Measurements from ENCODE around the gene ESPN. TPM values are rescaled to one million over a fixed set of nuclear protein-coding genes. Genes with fewer than 3 reads are reported as not detected.

Gene ESPN
- total RNA-seq, 2 donors from 2014 or later: 74.3 to 98.0 TPM

GRCh38 chr1:6410248-6410893 is 14.2 kb upstream of the ESPN start:
- TF ChIP-seq CTCF (IDR thresholded peaks at IDR 0.05): no peak
- Histone ChIP-seq H3K27ac (no peak overlapping the region), H3K9me3 (no peaks in the 10 kb centered on the region), H3K9ac (ENCODE audit: low read depth in 2 of 2, low read length in 2 of 2) (no peak overlapping the region), H3K4me1 (no peaks in the 10 kb centered on the region), H3K27me3 (no peaks in the 10 kb centered on the region), H3K36me3 (no peaks in the 10 kb centered on the region), H3K4me3 (no peak overlapping the region)
- intact Hi-C loops (cut with DNase I): no loop called here
- DNase-seq: no peak

- no peak overlapping the region for H3K27ac ChIP-seq
Measured at GRCh38 chr1:6412896-6413295, 11.7 kb upstream of the ESPN start.

GRCh38 chr1:6414443-6414844 is 10.1 kb upstream of the ESPN start:
- DNase-seq: peak; percentile 62
- Histone ChIP-seq H3K9ac (ENCODE audit: low read depth in 2 of 2, low read length in 2 of 2) (peak overlapping the region in 1 of 2 donors; percentile 66), H3K36me3 (no peaks in the 10 kb centered on the region), H3K27ac (peak overlapping the region; percentile 6), H3K4me1 (peaks cover 14% of the 10 kb centered on the region), H3K27me3 (peaks cover 9% of the 10 kb centered on the region), H3K4me3 (no peak overlapping the region), H3K9me3 (no peaks in the 10 kb centered on the region)
- no peak for TF ChIP-seq CTCF (IDR thresholded peaks at IDR 0.05)
- intact Hi-C loops (cut with DNase I): no loop called here

More at GRCh38 chr1:6412896-6413295, 11.7 kb upstream of the ESPN start:
- intact Hi-C loops (cut with DNase I): no loop called here
- Histone ChIP-seq H3K9me3 (no peaks in the 10 kb centered on the region), H3K4me1 (peaks cover 2% of the 10 kb centered on the region), H3K4me3 (no peak overlapping the region), H3K9ac (ENCODE audit: low read depth in 2 of 2, low read length in 2 of 2) (no peak overlapping the region), H3K27me3 (no peaks in the 10 kb centered on the region), H3K36me3 (no peaks in the 10 kb centered on the region)
- no peak for DNase-seq
- TF ChIP-seq CTCF (IDR thresholded peaks at IDR 0.05): no peak

- Histone ChIP-seq H3K27me3 (peaks cover 15% of the 10 kb centered on the region), H3K36me3 (no peaks in the 10 kb centered on the region), H3K9ac (ENCODE audit: low read depth in 2 of 2, low read length in 2 of 2) (peak overlapping the region in 1 of 2 donors; percentile 66), H3K9me3 (no peaks in the 10 kb centered on the region), H3K4me3 (no peak overlapping the region), H3K4me1 (peaks cover 19% of the 10 kb centered on the region), H3K27ac (peak overlapping the region; percentile 6)
- peak; percentile 42 for DNase-seq
- TF ChIP-seq CTCF (IDR thresholded peaks at IDR 0.05): no peak
- intact Hi-C loops (cut with DNase I): no loop called here
Measured at GRCh38 chr1:6414881-6415626, 9.5 kb upstream of the ESPN start.

GRCh38 chr1:6416295-6416656 is 8.3 kb upstream of the ESPN start:
- Histone ChIP-seq H3K9me3 (no peaks in the 10 kb centered on the region), H3K36me3 (no peaks in the 10 kb centered on the region), H3K4me1 (peaks cover 28% of the 10 kb centered on the region), H3K9ac (ENCODE audit: low read depth in 2 of 2, low read length in 2 of 2) (no peak overlapping the region), H3K27ac (no peak overlapping the region), H3K4me3 (no peak overlapping the region), H3K27me3 (peaks cover 24% of the 10 kb centered on the region)
- no peak for DNase-seq
- intact Hi-C loops (cut with DNase I): no loop called here
- no peak for TF ChIP-seq CTCF (IDR thresholded peaks at IDR 0.05)

Measured in colonic mucosa (tissue), 4 donors.